ENCODE measurements around the gene FAM25G. TPM values are rescaled to one million over a fixed set of nuclear protein-coding genes. Genes with fewer than 3 reads are reported as not detected.

The FAM25G gene
- polyA plus RNA-seq, 1 of the 3 experiments (the other 2 are of a cell fraction) = not detected

- TF ChIP-seq TEAD4 (IDR thresholded peaks at IDR 0.05; ENCODE audit: borderline replicate concordance, insufficient read depth) = no peak
- no peak for TF ChIP-seq IRF3 (IDR thresholded peaks at IDR 0.05; ENCODE audit: low read depth, low read length)
Observed at GRCh38 chr10:47457826-47458225, 33.7 kb downstream of the FAM25G start (continued).

- H3K27ac ChIP-seq (ENCODE audit: low read depth in 2 of 2, low read length in 1 of 2) = no peak overlapping the region
- no peak overlapping the region for H3K4me2 ChIP-seq
- H3K9me3 ChIP-seq = no peaks in the 10 kb centered on the region
- ChIA-PET CTCF (no interaction called here), POLR2A (no interaction called here)
- no peaks in the 10 kb centered on the region for H4K20me1 ChIP-seq (ENCODE audit: insufficient read depth)
- WGBS (ENCODE audit: low lambda C conversion rate) = no CpG with 5 or more reads among the region's 1 CpG
- H3F3A ChIP-seq (replicated peaks; ENCODE audit: insufficient read depth) = no peaks in the 10 kb centered on the region
- H3K9ac ChIP-seq = no peak overlapping the region
- no peaks in the 10 kb centered on the region for H3K9me2 ChIP-seq
- H3K79me2 ChIP-seq (ENCODE audit: insufficient read depth) = no peaks in the 10 kb centered on the region
- no peaks in the 10 kb centered on the region for H3K27me3 ChIP-seq (ENCODE audit: insufficient read depth)
- TF ChIP-seq FOXJ3 (CRISPR knock-in tag; IDR thresholded peaks at IDR 0.05) = no peak
- no peak for TF ChIP-seq NFIC (IDR thresholded peaks at IDR 0.05; ENCODE audit: borderline replicate concordance)
- TF ChIP-seq PBX3 (IDR thresholded peaks at IDR 0.05) = no peak
- no peak for TF ChIP-seq FOXM1 (IDR thresholded peaks at IDR 0.05; ENCODE audit: low read depth)
- TF ChIP-seq MXI1 (IDR thresholded peaks at IDR 0.05; ENCODE audit: low read depth, low read length) = no peak
- TF ChIP-seq EP300 (IDR thresholded peaks at IDR 0.05; ENCODE audit: borderline replicate concordance in 1 of 2, low read depth in 1 of 2, low read length in 1 of 2) = no peak
- no peak for TF ChIP-seq GATA2 (CRISPR knock-in tag; IDR thresholded peaks at IDR 0.05)
- no peak for TF ChIP-seq CHD2 (IDR thresholded peaks at IDR 0.05; ENCODE audit: low read length, partially characterized antibody)
- TF ChIP-seq TAF1 (IDR thresholded peaks at IDR 0.05; ENCODE audit: borderline replicate concordance, low read depth, low read length) = no peak
- no peak for TF ChIP-seq MAX (IDR thresholded peaks at IDR 0.05; ENCODE audit: low read depth)
- H3K4me1 ChIP-seq (ENCODE audit: control insufficient read depth in 1 of 2, insufficient read depth in 2 of 2, low read depth in 1 of 2, low read length in 1 of 2) = peaks cover 0 to 3% of the 10 kb centered on the region in 2 experiments; a peak in 1 of 4 replicates
- no peak for DNase-seq
- no peaks in the 10 kb centered on the region for H3K36me3 ChIP-seq (replicated peaks in 1 of 2; ENCODE audit: control insufficient read depth in 1 of 2, insufficient read depth in 2 of 2, low read length in 1 of 2)
- H2AFZ ChIP-seq (ENCODE audit: low read depth) = no peak overlapping the region
- H3K4me3 ChIP-seq (ENCODE audit: low read depth in 2 of 2, low read length in 1 of 2) = no peak overlapping the region
Observed at GRCh38 chr10:47457528-47457820, 34.0 kb downstream of the FAM25G start.

- 73% methylated on average over 3 of the region's 6 CpGs for WGBS (ENCODE audit: low lambda C conversion rate)
- H3F3A ChIP-seq (replicated peaks; ENCODE audit: insufficient read depth) = no peaks in the 10 kb centered on the region
- DNase-seq = no peak
- H3K79me2 ChIP-seq (ENCODE audit: insufficient read depth) = no peaks in the 10 kb centered on the region
- H3K4me3 ChIP-seq (ENCODE audit: low read depth in 2 of 2, low read length in 1 of 2) = no peak overlapping the region
- ChIA-PET CTCF (no interaction called here), POLR2A (no interaction called here)
- no peak overlapping the region for H3K27ac ChIP-seq (ENCODE audit: low read depth in 2 of 2, low read length in 1 of 2)
- H3K9ac ChIP-seq = no peak overlapping the region
- no peak overlapping the region for H2AFZ ChIP-seq (ENCODE audit: low read depth)
- no peaks in the 10 kb centered on the region for H3K9me2 ChIP-seq
- TF ChIP-seq EZH2phosphoT487 (IDR thresholded peaks at IDR 0.05; ENCODE audit: borderline replicate concordance, low read depth) = no peak
- no peak for TF ChIP-seq PBX3 (IDR thresholded peaks at IDR 0.05)
- TF ChIP-seq USF1 (IDR thresholded peaks at IDR 0.05; ENCODE audit: borderline replicate concordance, low read depth) = no peak
- no peak for TF ChIP-seq RCOR1 (IDR thresholded peaks at IDR 0.05; ENCODE audit: low read length)
- no peaks in the 10 kb centered on the region for H3K9me3 ChIP-seq
- H3K4me1 ChIP-seq (ENCODE audit: control insufficient read depth in 1 of 2, insufficient read depth in 2 of 2, low read depth in 1 of 2, low read length in 1 of 2) = peaks cover 0 to 5% of the 10 kb centered on the region in 2 experiments; a peak in 1 of 4 replicates
- H4K20me1 ChIP-seq (ENCODE audit: insufficient read depth) = no peaks in the 10 kb centered on the region
- H3K4me2 ChIP-seq = no peak overlapping the region
- no peaks in the 10 kb centered on the region for H3K27me3 ChIP-seq (ENCODE audit: insufficient read depth)
- H3K36me3 ChIP-seq (replicated peaks in 1 of 2; ENCODE audit: control insufficient read depth in 1 of 2, insufficient read depth in 2 of 2, low read length in 1 of 2) = no peaks in the 10 kb centered on the region
Observed at GRCh38 chr10:47456794-47457527, 34.5 kb downstream of the FAM25G start.

Measured in SK-N-SH (cell line).